ENCODE measurements around the gene GCNA.

- TF ChIP-seq CTCF (IDR thresholded peaks at IDR 0.05) (no peak), POLR2A (IDR thresholded peaks at IDR 0.05) (no peak)
Observed at GRCh38 chrX:71563921-71564320, 14.3 kb upstream of the GCNA start.
